ACC112 (cell line): Measurements from ENCODE around the gene STRIP1.

Experiments used
- H2AFZ ChIP-seq: fragments of 200-600 bp; sonication (generic); one replicate; pipeline ENCODE4 v1.6.0; 2017; ENCODE audit warnings: antibody characterized with exemption, low read length; ENCODE audit not compliant: unreplicated experiment
- H3K27ac ChIP-seq: fragments of 200-600 bp; sonication (generic); 2 replicates; pipeline ENCODE4 v1.5.1; 2014; ENCODE audit warnings: low read depth, mild to moderate bottlenecking, antibody characterized with exemption, low read length, moderate library complexity
- H3K27me3 ChIP-seq: fragments of 200-600 bp; sonication (generic); 2 replicates; pipeline ENCODE4 v1.6.1; 2014; ENCODE audit warnings: mild to moderate bottlenecking, antibody characterized with exemption, low read length, moderate library complexity, mixed read lengths; ENCODE audit not compliant: insufficient read depth
- H3K36me3 ChIP-seq: fragments of 200-600 bp; sonication (generic); 2 replicates; pipeline ENCODE4 v1.6.1; 2016; ENCODE audit warnings: mild to moderate bottlenecking, antibody characterized with exemption, low read length, moderate library complexity, mixed read lengths; ENCODE audit not compliant: insufficient read depth
- H3K4me1 ChIP-seq: fragments of 200-600 bp; sonication (generic); one replicate; pipeline ENCODE4 v1.6.1; 2016; ENCODE audit warnings: low read length, mixed read lengths; ENCODE audit not compliant: insufficient read depth, unreplicated experiment, control insufficient read depth
- H3K4me3 ChIP-seq: fragments of 200-600 bp; sonication (generic); 2 replicates; pipeline ENCODE4 v1.5.1; 2014; ENCODE audit warnings: mild to moderate bottlenecking, low read depth, low read length
- H3K79me2 ChIP-seq: fragments of 200-600 bp; sonication (generic); one replicate; pipeline ENCODE4 v1.6.0; 2016; ENCODE audit warnings: low read length; ENCODE audit not compliant: control insufficient read depth, unreplicated experiment, insufficient read depth

Gene STRIP1

GRCh38 chr1:110060034-110060661, 25.7 kb downstream of the STRIP1 start:
- Histone ChIP-seq H3K27ac (no peak overlapping the region), H2AFZ (no peak overlapping the region), H3K79me2 (no peaks in the 10 kb centered on the region), H3K36me3 (peaks cover 7% of the 10 kb centered on the region; the same call in 1 of the 2 replicates), H3K27me3 (no peaks in the 10 kb centered on the region), H3K4me3 (no peak overlapping the region), H3K4me1 (peaks cover 33% of the 10 kb centered on the region)

GRCh38 chr1:110060662-110061060, 26.2 kb downstream of the STRIP1 start:
- no peak overlapping the region for H3K4me3 ChIP-seq
- H3K36me3 ChIP-seq = peaks cover 7% of the 10 kb centered on the region; the same call in 1 of the 2 replicates
- no peaks in the 10 kb centered on the region for H3K79me2 ChIP-seq
- H3K27me3 ChIP-seq = no peaks in the 10 kb centered on the region
- no peak overlapping the region for H3K27ac ChIP-seq
- peaks cover 27% of the 10 kb centered on the region for H3K4me1 ChIP-seq
- no peak overlapping the region for H2AFZ ChIP-seq

GRCh38 chr1:110061341-110061740, 26.9 kb downstream of the STRIP1 start:
- peaks cover 7% of the 10 kb centered on the region; the same call in 1 of the 2 replicates for H3K36me3 ChIP-seq
- H3K4me1 ChIP-seq = peaks cover 21% of the 10 kb centered on the region
- no peak overlapping the region for H2AFZ ChIP-seq
- no peaks in the 10 kb centered on the region for H3K79me2 ChIP-seq
- H3K27me3 ChIP-seq = no peaks in the 10 kb centered on the region
- H3K27ac ChIP-seq = no peak overlapping the region
- H3K4me3 ChIP-seq = no peak overlapping the region

GRCh38 chr1:110062612-110063011, 28.2 kb downstream of the STRIP1 start:
- H3K36me3 ChIP-seq = peaks cover 1% of the 10 kb centered on the region; the same call in 1 of the 2 replicates
- peaks cover 9% of the 10 kb centered on the region for H3K4me1 ChIP-seq
- H3K27ac ChIP-seq = no peak overlapping the region
- no peaks in the 10 kb centered on the region for H3K79me2 ChIP-seq
- H2AFZ ChIP-seq = no peak overlapping the region
- H3K27me3 ChIP-seq = peaks cover 3% of the 10 kb centered on the region; the same call in 1 of the 2 replicates
- H3K4me3 ChIP-seq = no peak overlapping the region

- Histone ChIP-seq H3K36me3 (no peaks in the 10 kb centered on the region), H3K79me2 (no peaks in the 10 kb centered on the region), H3K4me3 (no peak overlapping the region), H2AFZ (no peak overlapping the region), H3K27me3 (peaks cover 13% of the 10 kb centered on the region), H3K27ac (no peak overlapping the region), H3K4me1 (no peaks in the 10 kb centered on the region)
These were observed 29.4 kb downstream of the STRIP1 start for GRCh38 chr1:110063781-110064180.

DNA sequence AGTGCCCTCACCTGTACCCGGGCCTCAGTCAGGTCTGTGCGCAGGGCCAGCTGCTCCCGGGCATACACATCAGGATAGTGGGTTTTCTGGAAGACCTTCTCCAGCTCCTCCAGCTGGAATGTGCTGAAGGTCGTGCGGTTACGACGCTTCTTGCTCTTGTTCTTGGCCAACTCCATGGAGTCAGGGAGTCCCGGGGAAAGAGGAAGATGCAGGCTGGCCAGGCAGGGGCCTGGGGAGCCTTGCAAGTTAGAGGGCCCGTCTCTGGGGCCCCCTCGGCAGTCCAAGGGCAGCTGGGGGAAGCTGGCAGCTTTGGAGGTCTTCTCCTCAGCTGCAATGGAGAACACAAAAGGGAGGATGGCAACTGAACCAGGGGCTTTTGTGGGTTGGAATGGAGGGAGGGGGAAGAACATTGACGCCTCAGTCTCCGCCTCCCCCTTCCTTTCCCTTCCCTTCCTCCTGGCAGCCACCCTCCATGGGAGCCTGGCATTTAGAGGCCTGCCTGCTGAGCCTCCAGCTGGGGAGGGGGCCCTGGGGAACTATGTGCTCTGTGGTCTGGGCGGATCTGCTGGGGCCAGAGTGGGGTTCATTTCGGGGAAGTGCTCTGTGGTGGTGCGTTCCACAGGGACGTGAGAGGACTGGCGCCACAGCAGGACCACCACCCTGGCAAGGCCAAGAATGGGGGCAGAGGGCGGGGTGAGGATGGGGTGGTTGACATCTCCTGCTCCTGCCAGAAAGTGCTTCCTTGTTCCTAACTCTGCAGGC, 30.3 kb downstream of the STRIP1 start:
- H3K27me3 ChIP-seq = peaks cover 23% of the 10 kb centered on the region
- no peak overlapping the region for H3K27ac ChIP-seq
- no peaks in the 10 kb centered on the region for H3K4me1 ChIP-seq
- no peaks in the 10 kb centered on the region for H3K79me2 ChIP-seq
- H2AFZ ChIP-seq = no peak overlapping the region
- H3K36me3 ChIP-seq = no peaks in the 10 kb centered on the region
- no peak overlapping the region for H3K4me3 ChIP-seq

DNA sequence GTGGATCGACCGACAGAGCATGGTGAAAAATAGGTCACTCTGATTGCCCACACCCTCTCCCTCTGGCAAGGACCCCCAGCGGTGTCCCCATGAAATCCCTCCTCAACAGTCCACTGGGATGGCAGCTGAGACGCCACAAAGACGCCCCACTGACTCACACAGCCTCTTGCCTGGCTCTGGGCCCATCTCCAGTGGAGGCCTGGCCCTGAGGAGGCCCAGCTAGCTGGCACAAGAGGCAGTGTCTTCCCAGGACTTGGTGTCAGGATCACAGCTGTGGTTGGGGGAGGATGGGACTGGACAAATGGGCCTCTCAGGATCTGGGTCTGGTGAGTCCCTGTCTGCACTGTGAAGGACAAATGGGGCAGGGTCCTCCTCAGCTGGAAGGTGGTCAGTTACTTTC, 31.4 kb downstream of the STRIP1 start:
- Histone ChIP-seq H3K79me2 (no peaks in the 10 kb centered on the region), H3K27me3 (peaks cover 30% of the 10 kb centered on the region), H3K27ac (no peak overlapping the region), H2AFZ (no peak overlapping the region), H3K4me3 (no peak overlapping the region), H3K4me1 (no peaks in the 10 kb centered on the region), H3K36me3 (no peaks in the 10 kb centered on the region)

DNA sequence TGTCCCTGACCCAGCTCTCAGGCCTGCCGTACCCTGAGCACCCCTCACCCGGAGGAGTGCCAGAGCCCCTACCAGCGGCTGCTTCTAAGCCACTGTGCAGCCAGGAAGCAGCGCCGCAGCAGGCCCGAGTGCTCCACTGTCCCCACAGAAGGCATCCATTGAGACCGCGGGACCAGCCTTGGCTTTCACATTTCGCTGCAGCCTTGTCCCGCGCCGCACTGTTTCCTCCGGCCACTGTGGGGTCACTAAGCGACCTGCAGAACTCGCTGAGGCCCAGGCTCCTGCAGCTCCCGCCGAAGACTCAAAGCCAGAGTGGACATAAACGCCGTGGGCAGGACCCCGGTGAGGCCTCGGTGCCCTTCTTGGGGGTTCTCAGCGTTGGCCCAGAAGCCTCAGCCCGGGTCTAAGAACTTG, 33.1 kb downstream of the STRIP1 start:
- no peaks in the 10 kb centered on the region for H3K79me2 ChIP-seq
- H3K36me3 ChIP-seq = no peaks in the 10 kb centered on the region
- no peak overlapping the region for H3K27ac ChIP-seq
- H3K4me3 ChIP-seq = no peak overlapping the region
- H3K4me1 ChIP-seq = no peaks in the 10 kb centered on the region
- no peak overlapping the region for H2AFZ ChIP-seq
- H3K27me3 ChIP-seq = peaks cover 46% of the 10 kb centered on the region

- Histone ChIP-seq H3K27me3 (peaks cover 50% of the 10 kb centered on the region), H3K36me3 (no peaks in the 10 kb centered on the region), H3K4me3 (no peak overlapping the region), H3K79me2 (no peaks in the 10 kb centered on the region), H3K4me1 (no peaks in the 10 kb centered on the region), H2AFZ (no peak overlapping the region), H3K27ac (no peak overlapping the region)
These were observed 33.6 kb downstream of the STRIP1 start for GRCh38 chr1:110067893-110068645.

DNA sequence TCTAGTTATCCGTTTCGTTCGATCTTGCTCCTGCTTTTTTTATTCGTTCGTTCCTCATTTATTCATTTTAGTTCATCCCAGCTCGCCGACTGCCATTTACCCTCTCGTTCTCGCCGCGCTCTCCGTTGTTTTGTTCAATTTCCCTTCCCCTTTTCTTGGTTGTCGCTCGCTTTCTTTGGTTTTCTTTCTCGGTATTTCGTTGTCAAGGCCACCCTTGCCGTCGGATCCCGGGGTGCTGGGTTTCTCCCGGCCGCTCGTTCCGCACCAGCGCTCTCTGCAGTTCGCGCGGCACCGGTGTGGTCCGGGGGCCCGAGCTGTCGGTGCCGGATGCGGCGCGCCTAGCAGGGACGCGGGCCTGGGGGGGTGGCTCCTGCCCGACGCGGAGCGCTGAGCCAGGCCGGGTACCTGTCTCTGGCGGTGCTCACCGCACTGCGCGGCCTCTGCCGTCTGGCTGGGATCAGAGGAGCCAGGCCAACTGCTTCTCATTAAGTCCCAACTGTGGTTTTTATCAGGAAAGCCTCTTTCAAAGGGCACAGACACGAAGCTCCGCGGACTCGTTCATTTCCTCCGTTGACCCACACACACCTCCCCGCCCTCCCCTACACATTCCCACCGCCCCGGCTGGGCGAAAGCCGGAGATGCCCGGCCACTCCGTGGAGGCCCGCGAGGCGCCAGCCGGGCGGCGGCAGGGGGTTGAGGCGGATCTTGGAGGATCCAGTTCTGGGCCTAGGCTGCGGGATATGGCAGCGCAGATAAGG, 34.4 kb downstream of the STRIP1 start:
- H3K27me3 ChIP-seq = peaks cover 53% of the 10 kb centered on the region
- H3K36me3 ChIP-seq = no peaks in the 10 kb centered on the region
- no peaks in the 10 kb centered on the region for H3K4me1 ChIP-seq
- H3K4me3 ChIP-seq = no peak overlapping the region
- H2AFZ ChIP-seq = no peak overlapping the region
- no peak overlapping the region for H3K27ac ChIP-seq
- H3K79me2 ChIP-seq = no peaks in the 10 kb centered on the region
